Measurements from ENCODE around the gene AQP12A.
"Not testable (repeated sequence)": the region's sequence is repeated elsewhere in the genome, so short reads cannot be mapped to it uniquely, and the experiment has no call there.

AQP12A gene

GRCh38 chr2:240682431-240683224, 9.0 kb upstream of the AQP12A start, which contains the start of gene AQP12B:
TSS of gene AQP12B (minus strand) at chr2:240682885. CDS start at chr2:240682837, 48 bp downstream.
- H3K36me3 ChIP-seq (ENCODE audit: control insufficient read depth, insufficient read depth, low read length); H3K27ac ChIP-seq (ENCODE audit: low read depth, low read length, severe bottlenecking); H3K4me1 ChIP-seq (ENCODE audit: control insufficient read depth, insufficient read depth, low read length, poor library complexity, severe bottlenecking); H3K4me3 ChIP-seq (ENCODE audit: extremely low read depth, insufficient read depth, low read length, poor library complexity, severe bottlenecking); H3K9me3 ChIP-seq (ENCODE audit: control insufficient read depth, low read length): not testable (repeated sequence)
- WGBS, 2 experiments (ENCODE audit: insufficient coverage in 2 of 2), result 60 to 93% methylated on average over 2 to 21 of the region's 37 CpGs

- 67 to 100% methylated on average over 1 of the region's 15 CpGs for WGBS, 2 experiments (ENCODE audit: insufficient coverage in 2 of 2)
- H3K27ac ChIP-seq (ENCODE audit: low read depth, low read length, severe bottlenecking); H3K4me3 ChIP-seq (ENCODE audit: extremely low read depth, insufficient read depth, low read length, poor library complexity, severe bottlenecking); H3K36me3 ChIP-seq (ENCODE audit: control insufficient read depth, insufficient read depth, low read length); H3K4me1 ChIP-seq (ENCODE audit: control insufficient read depth, insufficient read depth, low read length, poor library complexity, severe bottlenecking); H3K9me3 ChIP-seq (ENCODE audit: control insufficient read depth, low read length): not testable (repeated sequence)
Observed at GRCh38 chr2:240683329-240683979, 8.2 kb upstream of the AQP12A start.

GRCh38 chr2:240683980-240684728, 7.5 kb upstream of the AQP12A start:
- H3K27ac ChIP-seq (ENCODE audit: low read depth, low read length, severe bottlenecking); H3K9me3 ChIP-seq (ENCODE audit: control insufficient read depth, low read length); H3K4me1 ChIP-seq (ENCODE audit: control insufficient read depth, insufficient read depth, low read length, poor library complexity, severe bottlenecking); H3K36me3 ChIP-seq (ENCODE audit: control insufficient read depth, insufficient read depth, low read length); H3K4me3 ChIP-seq (ENCODE audit: extremely low read depth, insufficient read depth, low read length, poor library complexity, severe bottlenecking): not testable (repeated sequence)
- 84 to 92% methylated on average over 11 to 12 of the region's 15 CpGs for WGBS, 2 experiments (ENCODE audit: insufficient coverage in 2 of 2)

GRCh38 chr2:240685771-240686371, 5.8 kb upstream of the AQP12A start:
- Histone ChIP-seq H3K4me3 (ENCODE audit: extremely low read depth, insufficient read depth, low read length, poor library complexity, severe bottlenecking) (no peak overlapping the region), H3K36me3 (ENCODE audit: control insufficient read depth, insufficient read depth, low read length) (no peaks in the 10 kb centered on the region), H3K9me3 (ENCODE audit: control insufficient read depth, low read length) (no peaks in the 10 kb centered on the region), H3K4me1 (ENCODE audit: control insufficient read depth, insufficient read depth, low read length, poor library complexity, severe bottlenecking) (no peaks in the 10 kb centered on the region), H3K27ac (ENCODE audit: low read depth, low read length, severe bottlenecking) (no peak overlapping the region)
- WGBS, 2 experiments (ENCODE audit: insufficient coverage in 2 of 2), result 84 to 86% methylated on average over 10 of the region's 10 CpGs

- no peak overlapping the region for H3K4me3 ChIP-seq (ENCODE audit: extremely low read depth, insufficient read depth, low read length, poor library complexity, severe bottlenecking)
- no peaks in the 10 kb centered on the region for H3K36me3 ChIP-seq (ENCODE audit: control insufficient read depth, insufficient read depth, low read length)
- H3K9me3 ChIP-seq (ENCODE audit: control insufficient read depth, low read length), result no peaks in the 10 kb centered on the region
- no peaks in the 10 kb centered on the region for H3K4me1 ChIP-seq (ENCODE audit: control insufficient read depth, insufficient read depth, low read length, poor library complexity, severe bottlenecking)
- H3K27ac ChIP-seq (ENCODE audit: low read depth, low read length, severe bottlenecking), result no peak overlapping the region
- WGBS, 2 experiments (ENCODE audit: insufficient coverage in 2 of 2), result 86 to 96% methylated on average over 4 to 5 of the region's 6 CpGs
Observed at GRCh38 chr2:240686460-240686859, 5.2 kb upstream of the AQP12A start.

- WGBS, 2 experiments (ENCODE audit: insufficient coverage in 2 of 2), result 92 to 93% methylated on average over 14 of the region's 20 CpGs
- Histone ChIP-seq H3K4me3 (ENCODE audit: extremely low read depth, insufficient read depth, low read length, poor library complexity, severe bottlenecking) (no peak overlapping the region), H3K4me1 (ENCODE audit: control insufficient read depth, insufficient read depth, low read length, poor library complexity, severe bottlenecking) (no peaks in the 10 kb centered on the region), H3K9me3 (ENCODE audit: control insufficient read depth, low read length) (no peaks in the 10 kb centered on the region), H3K36me3 (ENCODE audit: control insufficient read depth, insufficient read depth, low read length) (no peaks in the 10 kb centered on the region), H3K27ac (ENCODE audit: low read depth, low read length, severe bottlenecking) (no peak overlapping the region)
Observed at GRCh38 chr2:240687045-240687740, 4.5 kb upstream of the AQP12A start.

- H3K4me1 ChIP-seq (ENCODE audit: control insufficient read depth, insufficient read depth, low read length, poor library complexity, severe bottlenecking), result no peaks in the 10 kb centered on the region
- WGBS, 2 experiments (ENCODE audit: insufficient coverage in 2 of 2), result 86 to 87% methylated on average over 8 to 9 of the region's 14 CpGs
- no peaks in the 10 kb centered on the region for H3K9me3 ChIP-seq (ENCODE audit: control insufficient read depth, low read length)
- no peak overlapping the region for H3K4me3 ChIP-seq (ENCODE audit: extremely low read depth, insufficient read depth, low read length, poor library complexity, severe bottlenecking)
- no peaks in the 10 kb centered on the region for H3K36me3 ChIP-seq (ENCODE audit: control insufficient read depth, insufficient read depth, low read length)
- H3K27ac ChIP-seq (ENCODE audit: low read depth, low read length, severe bottlenecking), result no peak overlapping the region
Observed at GRCh38 chr2:240687741-240688552, 3.7 kb upstream of the AQP12A start.

GRCh38 chr2:240688553-240688919, 3.1 kb upstream of the AQP12A start:
- no peak overlapping the region for H3K4me3 ChIP-seq (ENCODE audit: extremely low read depth, insufficient read depth, low read length, poor library complexity, severe bottlenecking)
- no peaks in the 10 kb centered on the region for H3K4me1 ChIP-seq (ENCODE audit: control insufficient read depth, insufficient read depth, low read length, poor library complexity, severe bottlenecking)
- 87 to 98% methylated on average over 6 to 8 of the region's 9 CpGs for WGBS, 2 experiments (ENCODE audit: insufficient coverage in 2 of 2)
- H3K9me3 ChIP-seq (ENCODE audit: control insufficient read depth, low read length), result no peaks in the 10 kb centered on the region
- no peak overlapping the region for H3K27ac ChIP-seq (ENCODE audit: low read depth, low read length, severe bottlenecking)
- no peaks in the 10 kb centered on the region for H3K36me3 ChIP-seq (ENCODE audit: control insufficient read depth, insufficient read depth, low read length)

GRCh38 chr2:240689975-240690374, 1.7 kb upstream of the AQP12A start:
- 74 to 79% methylated on average over 3 to 5 of the region's 11 CpGs for WGBS, 2 experiments (ENCODE audit: insufficient coverage in 2 of 2)
- no peaks in the 10 kb centered on the region for H3K9me3 ChIP-seq (ENCODE audit: control insufficient read depth, low read length)

More at GRCh38 chr2:240689975-240690374, 1.7 kb upstream of the AQP12A start:
- H3K27ac ChIP-seq (ENCODE audit: low read depth, low read length, severe bottlenecking), result no peak overlapping the region
- H3K36me3 ChIP-seq (ENCODE audit: control insufficient read depth, insufficient read depth, low read length), result no peaks in the 10 kb centered on the region
- no peak overlapping the region for H3K4me3 ChIP-seq (ENCODE audit: extremely low read depth, insufficient read depth, low read length, poor library complexity, severe bottlenecking)
- H3K4me1 ChIP-seq (ENCODE audit: control insufficient read depth, insufficient read depth, low read length, poor library complexity, severe bottlenecking), result no peaks in the 10 kb centered on the region
